Measurements from ENCODE around the gene ACOT7.

ACOT7 gene

GRCh38 chr1:6414881-6415626 lies 21.5 kb upstream of the ACOT7 start:
- Histone ChIP-seq H3K27ac (no peak overlapping the region), H3K4me3 (IDR thresholded peaks at IDR 0.05; ENCODE audit: insufficient read depth, low read depth, low read length) (no peak overlapping the region), H3K36me3 (ENCODE audit: insufficient read depth) (no peaks in the 10 kb centered on the region), H4K20me1 (ENCODE audit: insufficient read depth) (no peaks in the 10 kb centered on the region), H3K4me1 (ENCODE audit: low read depth, poor library complexity, severe bottlenecking) (peaks cover 11% of the 10 kb centered on the region), H3K4me2 (peak overlapping the region; percentile 86), H3K79me2 (ENCODE audit: insufficient read depth, low read depth) (no peaks in the 10 kb centered on the region), H2AFZ (ENCODE audit: low read depth) (peak overlapping the region; percentile 36; the same call in 1 of the 2 replicates), H3K27me3 (ENCODE audit: insufficient read depth, low read depth) (peaks cover 50% of the 10 kb centered on the region), H3K9ac (no peak overlapping the region)
- no peak for TF ChIP-seq CTCF (conservative IDR thresholded peaks at IDR 0.05; ENCODE audit: low read depth, low read length)

GRCh38 chr1:6414443-6414844 lies 20.9 kb upstream of the ACOT7 start:
- Histone ChIP-seq H4K20me1 (ENCODE audit: insufficient read depth) (no peaks in the 10 kb centered on the region), H3K79me2 (ENCODE audit: insufficient read depth, low read depth) (no peaks in the 10 kb centered on the region), H3K4me1 (ENCODE audit: low read depth, poor library complexity, severe bottlenecking) (peaks cover 11% of the 10 kb centered on the region), H3K36me3 (ENCODE audit: insufficient read depth) (no peaks in the 10 kb centered on the region), H3K4me2 (peak overlapping the region; percentile 86), H3K27ac (no peak overlapping the region), H2AFZ (ENCODE audit: low read depth) (peak overlapping the region; percentile 36; the same call in 1 of the 2 replicates), H3K4me3 (IDR thresholded peaks at IDR 0.05; ENCODE audit: insufficient read depth, low read depth, low read length) (no peak overlapping the region), H3K27me3 (ENCODE audit: insufficient read depth, low read depth) (peaks cover 44% of the 10 kb centered on the region), H3K9ac (no peak overlapping the region)
- peak; percentile 81 for TF ChIP-seq CTCF (conservative IDR thresholded peaks at IDR 0.05; ENCODE audit: low read depth, low read length)

GRCh38 chr1:6412896-6413295 lies 19.3 kb upstream of the ACOT7 start:
- Histone ChIP-seq H3K9ac (no peak overlapping the region), H3K79me2 (ENCODE audit: insufficient read depth, low read depth) (no peaks in the 10 kb centered on the region), H3K27me3 (ENCODE audit: insufficient read depth, low read depth) (peaks cover 33% of the 10 kb centered on the region; the same call in 1 of the 2 replicates), H3K4me1 (ENCODE audit: low read depth, poor library complexity, severe bottlenecking) (peaks cover 11% of the 10 kb centered on the region), H2AFZ (ENCODE audit: low read depth) (no peak overlapping the region), H3K27ac (no peak overlapping the region), H3K36me3 (ENCODE audit: insufficient read depth) (no peaks in the 10 kb centered on the region), H4K20me1 (ENCODE audit: insufficient read depth) (no peaks in the 10 kb centered on the region), H3K4me3 (IDR thresholded peaks at IDR 0.05; ENCODE audit: insufficient read depth, low read depth, low read length) (no peak overlapping the region), H3K4me2 (no peak overlapping the region)
- TF ChIP-seq CTCF (conservative IDR thresholded peaks at IDR 0.05; ENCODE audit: low read depth, low read length): no peak

GRCh38 chr1:6410248-6410893 lies 16.8 kb upstream of the ACOT7 start:
- Histone ChIP-seq H2AFZ (ENCODE audit: low read depth) (no peak overlapping the region), H3K9ac (no peak overlapping the region), H3K4me3 (IDR thresholded peaks at IDR 0.05; ENCODE audit: insufficient read depth, low read depth, low read length) (no peak overlapping the region), H3K79me2 (ENCODE audit: insufficient read depth, low read depth) (no peaks in the 10 kb centered on the region), H3K4me1 (ENCODE audit: low read depth, poor library complexity, severe bottlenecking) (peaks cover 10% of the 10 kb centered on the region), H4K20me1 (ENCODE audit: insufficient read depth) (no peaks in the 10 kb centered on the region), H3K27ac (no peak overlapping the region), H3K36me3 (ENCODE audit: insufficient read depth) (no peaks in the 10 kb centered on the region), H3K4me2 (no peak overlapping the region), H3K27me3 (ENCODE audit: insufficient read depth, low read depth) (peaks cover 29% of the 10 kb centered on the region; the same call in 1 of the 2 replicates)
- TF ChIP-seq CTCF (conservative IDR thresholded peaks at IDR 0.05; ENCODE audit: low read depth, low read length): no peak
